Smooth muscle cell (in vitro differentiated cells): ENCODE measurements around the gene ISG15. TPM values are rescaled to one million over a fixed set of nuclear protein-coding genes. Genes with fewer than 3 reads are reported as not detected.
"Not testable (repeated sequence)": the region's sequence is repeated elsewhere in the genome, so short reads cannot be mapped to it uniquely, and the experiment has no call there.

Experiments used
- DNase-seq: peaks from one replicate; lab custom pipeline; 2025; ENCODE audit not compliant: unreplicated experiment; lab: John Stamatoyannopoulos, UW
- H2AFZ ChIP-seq: fragments of 200-600 bp; sonication (generic); 2 replicates; pipeline ENCODE4 v1.6.0; 2016; ENCODE audit warnings: antibody characterized with exemption, low read depth, mild to moderate bottlenecking
- H3F3A ChIP-seq: fragments of 200-600 bp; sonication (generic); 2 replicates; pipeline ENCODE4 v1.6.0; 2017; ENCODE audit warnings: antibody characterized with exemption, low read depth
- H3K27ac ChIP-seq: fragments of 200-600 bp; sonication (generic); 2 replicates; pipeline ENCODE4 v1.5.1; 2016; ENCODE audit warnings: low read depth, mild to moderate bottlenecking
- H3K27me3 ChIP-seq: fragments of 200-600 bp; sonication (generic); 2 replicates; pipeline ENCODE4 v1.6.1; 2016; ENCODE audit warnings: low read depth, mild to moderate bottlenecking
- H3K36me3 ChIP-seq: fragments of 200-600 bp; sonication (generic); 2 replicates; pipeline ENCODE4 v1.5.1; 2016; ENCODE audit warnings: low read depth
- H3K4me1 ChIP-seq: fragments of 200-600 bp; sonication (generic); 2 replicates; pipeline ENCODE4 v1.5.1; 2016; ENCODE audit warnings: low read depth
- H3K4me2 ChIP-seq: fragments of 200-600 bp; sonication (generic); 2 replicates; pipeline ENCODE4 v1.6.0; 2016; ENCODE audit warnings: mild to moderate bottlenecking
- H3K4me3 ChIP-seq: fragments of 200-600 bp; sonication (generic); 2 replicates; pipeline ENCODE4 v1.5.1; 2016; ENCODE audit warnings: mild to moderate bottlenecking
- H3K79me2 ChIP-seq: fragments of 200-600 bp; sonication (generic); 2 replicates; pipeline ENCODE4 v1.6.0; 2016; ENCODE audit warnings: low read depth, mild to moderate bottlenecking
- H3K9ac ChIP-seq: fragments of 200-600 bp; sonication (generic); 2 replicates; pipeline ENCODE4 v1.6.0; 2016; ENCODE audit warnings: low read depth
- H3K9me3 ChIP-seq: fragments of 200-600 bp; sonication (generic); replicated peaks from 2 replicates; pipeline ENCODE4 v1.5.1; 2016; ENCODE audit warnings: low read depth
- H4K20me1 ChIP-seq: fragments of 200-600 bp; sonication (generic); 2 replicates; pipeline ENCODE4 v1.6.0; 2016; ENCODE audit warnings: low read depth
- WGBS: methylation state at CpG from one replicate; pipeline ENCODE4 v1.1.7; 2016; ENCODE audit warnings: low lambda C conversion rate; 5-methylcytosine and 5-hydroxymethylcytosine counted together
- polyA plus RNA-seq: library from polyadenylated mRNA; unstranded; fragments of >200 nt; fragmentation: Nextera tagmentation; extraction: Ambion mirVana; gene quantifications from 2 replicates; pipeline ENCODE4 v1.2.1, GENCODE V29; 2016
- total RNA-seq: library from RNA; depleted of rRNA; stranded (reverse); fragments of >200 nt; gene quantifications from 2 replicates; pipeline ENCODE4 v1.2.3, GENCODE V29; 2014
- TF ChIP-seq, protein P1 (sequence below): fragments of 200-600 bp; sonication (generic); IDR thresholded peaks from 2 replicates; pipeline ENCODE4 v1.5.1; 2017; ENCODE audit warnings: borderline replicate concordance, mild to moderate bottlenecking, antibody characterized with exemption; ENCODE audit not compliant: insufficient read depth, poor library complexity, severe bottlenecking

The ISG15 gene
- total and polyA plus RNA-seq, 2 experiments from 2014 or later, result 109 to 147 TPM

DNA sequence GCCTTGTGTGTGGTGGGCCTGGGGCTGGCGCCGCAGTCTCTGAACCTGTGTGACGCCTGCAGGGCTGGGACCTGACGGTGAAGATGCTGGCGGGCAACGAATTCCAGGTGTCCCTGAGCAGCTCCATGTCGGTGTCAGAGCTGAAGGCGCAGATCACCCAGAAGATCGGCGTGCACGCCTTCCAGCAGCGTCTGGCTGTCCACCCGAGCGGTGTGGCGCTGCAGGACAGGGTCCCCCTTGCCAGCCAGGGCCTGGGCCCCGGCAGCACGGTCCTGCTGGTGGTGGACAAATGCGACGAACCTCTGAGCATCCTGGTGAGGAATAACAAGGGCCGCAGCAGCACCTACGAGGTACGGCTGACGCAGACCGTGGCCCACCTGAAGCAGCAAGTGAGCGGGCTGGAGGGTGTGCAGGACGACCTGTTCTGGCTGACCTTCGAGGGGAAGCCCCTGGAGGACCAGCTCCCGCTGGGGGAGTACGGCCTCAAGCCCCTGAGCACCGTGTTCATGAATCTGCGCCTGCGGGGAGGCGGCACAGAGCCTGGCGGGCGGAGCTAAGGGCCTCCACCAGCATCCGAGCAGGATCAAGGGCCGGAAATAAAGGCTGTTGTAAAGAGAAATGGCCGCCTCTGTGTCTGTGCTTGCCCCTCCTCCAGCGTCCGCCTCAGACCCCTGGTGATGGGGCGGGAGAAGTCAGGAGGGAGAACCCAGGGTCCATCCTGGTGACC, 788 bp downstream of the ISG15 start:
- Histone ChIP-seq H4K20me1 (no peaks in the 10 kb centered on the region), H3K9me3 (no peaks in the 10 kb centered on the region), H2AFZ (no peak overlapping the region), H3K9ac (peak overlapping the region; percentile 7), H3K4me1 (peaks cover 14% of the 10 kb centered on the region), H3K27ac (peak overlapping the region; percentile 42), H3K4me2 (peak overlapping the region; percentile 83), H3K27me3 (no peaks in the 10 kb centered on the region), H3F3A (peaks cover 4% of the 10 kb centered on the region), H3K79me2 (no peaks in the 10 kb centered on the region), H3K36me3 (no peaks in the 10 kb centered on the region), H3K4me3 (peak overlapping the region; percentile 60)
- TF ChIP-seq, protein P1, sequence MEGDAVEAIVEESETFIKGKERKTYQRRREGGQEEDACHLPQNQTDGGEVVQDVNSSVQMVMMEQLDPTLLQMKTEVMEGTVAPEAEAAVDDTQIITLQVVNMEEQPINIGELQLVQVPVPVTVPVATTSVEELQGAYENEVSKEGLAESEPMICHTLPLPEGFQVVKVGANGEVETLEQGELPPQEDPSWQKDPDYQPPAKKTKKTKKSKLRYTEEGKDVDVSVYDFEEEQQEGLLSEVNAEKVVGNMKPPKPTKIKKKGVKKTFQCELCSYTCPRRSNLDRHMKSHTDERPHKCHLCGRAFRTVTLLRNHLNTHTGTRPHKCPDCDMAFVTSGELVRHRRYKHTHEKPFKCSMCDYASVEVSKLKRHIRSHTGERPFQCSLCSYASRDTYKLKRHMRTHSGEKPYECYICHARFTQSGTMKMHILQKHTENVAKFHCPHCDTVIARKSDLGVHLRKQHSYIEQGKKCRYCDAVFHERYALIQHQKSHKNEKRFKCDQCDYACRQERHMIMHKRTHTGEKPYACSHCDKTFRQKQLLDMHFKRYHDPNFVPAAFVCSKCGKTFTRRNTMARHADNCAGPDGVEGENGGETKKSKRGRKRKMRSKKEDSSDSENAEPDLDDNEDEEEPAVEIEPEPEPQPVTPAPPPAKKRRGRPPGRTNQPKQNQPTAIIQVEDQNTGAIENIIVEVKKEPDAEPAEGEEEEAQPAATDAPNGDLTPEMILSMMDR, result no peak
- WGBS, result 57% methylated on average over 41 of the region's 41 CpGs
- no peak for DNase-seq

DNA sequence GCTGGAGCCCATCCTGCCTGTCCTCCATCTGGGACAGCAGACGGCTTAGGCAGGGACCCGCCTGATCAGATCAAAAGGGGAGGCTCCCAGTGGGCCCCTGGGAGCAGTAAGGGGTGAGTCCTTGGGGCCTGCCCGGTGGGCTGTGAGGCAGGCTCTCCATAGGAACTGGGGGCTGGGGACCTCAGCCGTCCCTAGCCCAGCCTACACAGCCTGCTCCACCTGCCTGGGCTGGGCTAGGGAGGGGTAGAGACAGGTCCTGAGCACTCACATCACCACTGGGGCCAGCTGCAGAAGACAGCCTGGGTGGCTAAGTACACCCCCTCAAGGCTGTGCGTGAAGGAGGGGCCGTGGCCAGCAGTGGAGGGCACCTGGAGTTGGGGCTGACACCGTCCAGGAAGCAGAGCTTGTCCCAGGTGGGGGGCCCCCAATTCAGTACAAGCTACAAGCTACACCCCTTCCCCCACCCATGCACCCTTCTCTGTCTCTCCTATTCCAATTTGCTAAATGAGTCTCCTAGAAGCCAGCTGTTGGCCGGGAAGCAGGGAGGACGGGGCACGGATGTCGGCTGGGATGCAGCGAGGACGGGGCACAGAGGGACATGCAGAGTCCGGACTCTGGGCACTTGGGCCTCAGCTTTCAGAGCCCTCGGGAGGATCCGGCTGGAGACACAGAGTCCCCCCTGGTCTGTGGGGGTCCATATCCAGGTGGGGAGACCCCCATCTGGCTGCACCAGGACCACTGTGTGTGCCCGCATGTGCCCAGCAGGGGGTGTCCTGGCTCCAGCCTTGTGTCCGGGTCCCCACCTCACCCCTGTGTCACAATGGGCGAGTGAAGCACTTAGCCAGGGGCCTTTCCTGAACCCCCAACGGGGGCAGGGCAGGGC, 1.7 kb downstream of the ISG15 start:
- Histone ChIP-seq H3K9me3 (no peaks in the 10 kb centered on the region), H3K9ac (no peak overlapping the region), H3K4me2 (peak overlapping the region; percentile 83), H3K79me2 (no peaks in the 10 kb centered on the region), H3K27ac (peak overlapping the region; percentile 11), H3F3A (peaks cover 4% of the 10 kb centered on the region), H2AFZ (no peak overlapping the region), H4K20me1 (no peaks in the 10 kb centered on the region), H3K4me3 (no peak overlapping the region), H3K36me3 (no peaks in the 10 kb centered on the region), H3K27me3 (no peaks in the 10 kb centered on the region), H3K4me1 (peaks cover 14% of the 10 kb centered on the region)
- 83% methylated on average over 19 of the region's 20 CpGs for WGBS
- TF ChIP-seq, protein P1, result peak; percentile 13
- no peak for DNase-seq

DNA sequence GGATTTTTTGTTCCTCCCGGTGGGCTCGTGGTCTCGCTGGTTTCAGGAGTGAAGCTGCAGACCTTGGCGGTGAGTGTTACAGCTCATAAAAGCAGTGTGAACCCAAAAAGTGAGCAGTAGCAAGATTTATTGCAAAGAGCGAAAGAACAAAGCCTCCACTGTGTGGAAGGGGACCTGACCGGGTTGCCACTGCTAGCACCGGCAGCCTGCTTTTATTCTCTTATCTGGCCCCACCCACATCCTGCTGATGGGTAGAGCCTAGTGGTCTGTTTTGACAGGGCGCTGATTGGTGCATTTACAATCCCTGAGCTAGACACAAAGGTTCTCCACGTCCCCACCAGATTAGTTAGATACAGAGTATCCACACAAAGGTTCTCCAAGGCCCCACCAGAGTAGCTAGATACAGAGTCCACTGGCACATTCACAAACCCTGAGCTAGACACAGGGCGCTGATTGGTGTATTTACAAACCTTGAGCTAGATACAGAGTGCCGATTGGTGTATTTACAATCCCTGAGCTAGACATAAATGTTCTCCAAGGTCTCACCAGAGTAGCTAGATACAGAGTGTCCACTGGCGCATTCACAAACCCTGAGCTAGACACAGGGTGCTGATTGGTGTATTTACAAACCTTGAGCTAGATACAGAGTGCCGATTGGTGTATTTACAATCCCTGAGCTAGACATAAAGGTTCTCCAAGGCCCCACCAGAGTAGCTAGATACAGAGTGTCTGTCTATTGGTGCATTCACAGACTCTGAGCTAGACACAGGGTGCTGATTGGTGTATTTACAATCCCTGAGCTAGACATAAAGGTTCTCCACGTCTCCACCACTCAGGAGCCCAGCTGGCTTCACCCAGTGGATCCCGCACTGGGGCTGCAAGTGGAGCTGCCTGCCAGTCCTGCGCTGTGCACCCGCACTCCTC, 4.4 kb downstream of the ISG15 start:
- not testable (repeated sequence) for DNase-seq, H3K79me2 ChIP-seq, H3K27ac ChIP-seq, H3K4me2 ChIP-seq, H3K36me3 ChIP-seq, H4K20me1 ChIP-seq, H3K4me3 ChIP-seq, H3K9me3 ChIP-seq, H3K9ac ChIP-seq, H3F3A ChIP-seq, H2AFZ ChIP-seq, H3K27me3 ChIP-seq
- peaks cover 26% of the 10 kb centered on the region for H3K4me1 ChIP-seq
- WGBS, result 68% methylated on average over 17 of the region's 17 CpGs

DNA sequence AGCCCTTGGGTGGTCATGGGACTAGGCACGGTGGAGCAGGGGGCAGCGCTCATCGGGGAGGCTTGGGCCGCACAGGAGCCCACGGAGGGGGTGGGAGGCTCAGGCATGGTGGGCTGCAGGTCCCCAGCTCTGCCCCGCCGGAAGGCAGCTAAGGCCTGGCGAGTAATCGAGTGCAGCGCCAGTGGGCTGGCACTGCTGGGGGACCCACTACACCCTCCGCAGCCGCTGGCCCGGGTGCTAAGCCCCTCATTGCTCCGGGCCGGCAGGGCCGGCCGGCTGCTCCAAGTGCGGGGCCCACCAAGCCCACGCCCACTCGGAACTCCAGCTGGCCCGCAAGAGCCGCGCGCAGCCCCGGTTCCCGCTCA, 5.0 kb downstream of the ISG15 start:
- H3K79me2 ChIP-seq, H3K9ac ChIP-seq, H3K27me3 ChIP-seq, H3K4me2 ChIP-seq, H4K20me1 ChIP-seq, H2AFZ ChIP-seq, H3K27ac ChIP-seq, H3K4me3 ChIP-seq, H3F3A ChIP-seq, H3K36me3 ChIP-seq, H3K9me3 ChIP-seq, DNase-seq: not testable (repeated sequence)
- peaks cover 26% of the 10 kb centered on the region for H3K4me1 ChIP-seq
- 98% methylated on average over 18 of the region's 26 CpGs for WGBS
